Measurements from ENCODE around the gene HNF1B.

DNA sequence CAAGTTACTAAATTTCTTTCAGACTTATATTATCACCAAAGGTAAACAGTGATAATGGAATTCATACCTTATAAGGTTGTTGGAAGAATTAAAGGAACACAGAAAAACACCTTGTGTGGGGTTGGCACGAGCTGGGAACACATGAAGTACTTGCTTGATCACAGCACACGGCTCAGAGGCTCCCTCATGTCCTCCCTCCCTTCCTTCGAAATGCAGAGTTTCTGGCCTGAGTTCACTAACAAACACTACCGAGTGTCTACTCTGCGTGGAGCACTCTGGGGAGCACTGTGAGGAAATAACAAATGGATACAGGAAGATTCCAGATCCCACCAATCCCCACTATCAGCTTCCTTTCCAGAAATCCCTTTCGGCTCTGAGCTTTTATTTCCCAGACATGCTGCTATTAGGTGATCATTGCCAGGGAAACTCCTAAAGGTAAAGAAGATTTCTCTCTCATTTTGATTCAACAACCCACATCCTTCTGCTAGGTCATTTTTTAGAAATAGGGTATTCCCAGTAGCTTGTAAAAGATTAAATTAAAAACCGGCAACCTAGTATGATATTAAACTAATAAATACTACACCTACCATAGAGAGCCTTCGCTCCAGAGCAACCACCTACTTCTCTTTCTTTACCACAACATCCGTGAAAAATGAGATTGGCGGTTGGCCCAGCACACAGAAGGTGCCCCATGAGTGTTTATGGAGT is 6.1 kb upstream of the HNF1B start:
- no peak for TF ChIP-seq CTCF (IDR thresholded peaks at IDR 0.05; ENCODE audit: low read length)
- TF ChIP-seq EZH2 (IDR thresholded peaks at IDR 0.05; ENCODE audit: borderline replicate concordance, low read length) = no peak
